K562 (cell line): ENCODE results near the gene PLCB3.

Experiments
- POU5F1 ChIP-seq: fragments of 150-350 bp; IDR thresholded peaks from 2 replicates; pipeline ENCODE4 v1.6.1; 2014; ENCODE audit warnings: borderline replicate concordance, low read length, low read depth, mild to moderate bottlenecking; ENCODE audit not compliant: partially characterized antibody
- TF ChIP-seq, protein P1 (sequence below), 3 experiments: IDR thresholded peaks in 2 of 3; conservative IDR thresholded peaks in 1 of 3; 2 replicates each; pipeline ENCODE4 v1.5.1; 2011 to 2012; ENCODE audit warnings: low read length in 3 of 3, mild to moderate bottlenecking in 3 of 3, control low read depth in 2 of 3, improper control_type of control experiment in 1 of 3, inconsistent platforms in 1 of 3, low read depth in 1 of 3, mixed read lengths in 1 of 3, moderate library complexity in 1 of 3; ENCODE audit not compliant: insufficient read depth in 2 of 3

DNA sequence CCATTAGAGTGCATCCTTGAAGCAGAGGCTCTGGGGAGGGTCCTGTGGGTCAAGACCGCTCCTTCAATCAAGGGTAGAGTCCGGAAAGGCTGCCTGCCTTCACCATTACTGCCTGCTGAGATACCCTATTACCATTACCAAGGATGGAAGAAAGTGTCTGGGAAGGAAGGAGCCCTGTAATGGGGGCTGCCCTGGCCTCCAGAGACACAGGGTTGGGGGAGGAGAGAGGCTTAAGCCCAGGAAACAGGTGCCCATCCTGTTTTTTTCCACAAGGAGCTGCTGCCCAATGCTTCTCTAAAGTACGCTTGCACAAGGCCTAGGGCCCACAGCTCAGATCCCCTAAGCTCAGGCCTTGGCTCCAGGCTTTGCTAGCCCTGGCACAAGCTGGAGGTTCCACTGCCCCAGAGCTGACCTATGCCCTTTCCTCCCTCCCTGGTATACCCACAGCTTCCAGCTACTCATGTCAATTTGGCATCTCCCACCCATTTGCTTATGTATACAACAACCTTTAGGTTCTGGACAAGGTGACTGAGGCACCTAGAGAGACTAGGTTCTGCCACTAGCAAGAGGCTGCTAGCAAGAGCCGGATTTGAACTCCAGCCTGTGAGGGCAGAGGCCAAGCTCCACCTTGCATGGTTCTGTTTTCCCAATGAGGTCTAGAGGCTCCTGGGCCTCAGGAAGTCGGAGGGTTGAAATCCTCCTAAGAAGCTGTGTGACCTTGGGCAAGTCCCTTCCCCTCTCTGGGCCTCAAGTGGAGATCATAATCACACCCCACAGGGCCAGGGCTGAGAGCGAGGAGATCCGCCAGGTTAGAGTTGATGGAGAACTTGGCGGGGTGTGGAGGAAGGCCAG is 1.5 kb upstream of the PLCB3 start:
- no peak for TF ChIP-seq POU5F1
- TF ChIP-seq, protein P1, sequence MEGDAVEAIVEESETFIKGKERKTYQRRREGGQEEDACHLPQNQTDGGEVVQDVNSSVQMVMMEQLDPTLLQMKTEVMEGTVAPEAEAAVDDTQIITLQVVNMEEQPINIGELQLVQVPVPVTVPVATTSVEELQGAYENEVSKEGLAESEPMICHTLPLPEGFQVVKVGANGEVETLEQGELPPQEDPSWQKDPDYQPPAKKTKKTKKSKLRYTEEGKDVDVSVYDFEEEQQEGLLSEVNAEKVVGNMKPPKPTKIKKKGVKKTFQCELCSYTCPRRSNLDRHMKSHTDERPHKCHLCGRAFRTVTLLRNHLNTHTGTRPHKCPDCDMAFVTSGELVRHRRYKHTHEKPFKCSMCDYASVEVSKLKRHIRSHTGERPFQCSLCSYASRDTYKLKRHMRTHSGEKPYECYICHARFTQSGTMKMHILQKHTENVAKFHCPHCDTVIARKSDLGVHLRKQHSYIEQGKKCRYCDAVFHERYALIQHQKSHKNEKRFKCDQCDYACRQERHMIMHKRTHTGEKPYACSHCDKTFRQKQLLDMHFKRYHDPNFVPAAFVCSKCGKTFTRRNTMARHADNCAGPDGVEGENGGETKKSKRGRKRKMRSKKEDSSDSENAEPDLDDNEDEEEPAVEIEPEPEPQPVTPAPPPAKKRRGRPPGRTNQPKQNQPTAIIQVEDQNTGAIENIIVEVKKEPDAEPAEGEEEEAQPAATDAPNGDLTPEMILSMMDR (IDR thresholded peaks at IDR 0.05 in 2 of 3, conservative IDR thresholded peaks at IDR 0.05 in 1 of 3; ENCODE audit: insufficient read depth in 2 of 3, low read depth in 1 of 3, low read length in 3 of 3), result no peak
